Mesenchymal stem cell (in vitro differentiated cells and primary cell): Measurements from ENCODE around the gene OGFOD2. TPM values are rescaled to one million over a fixed set of nuclear protein-coding genes. Genes with fewer than 3 reads are reported as not detected.

Source experiments
- DNase-seq: peaks from one replicate; pipeline ENCODE4 v3.0.0-alpha.2; 2013
- H2AFZ ChIP-seq: one replicate; pipeline ENCODE4 v1.6.1; 2013; ENCODE audit warnings: low read depth, mild to moderate bottlenecking, control low read depth, inconsistent platforms, low read length, moderate library complexity
- H2AK5ac ChIP-seq: 2 replicates; pipeline ENCODE4 v1.6.1; 2013; ENCODE audit warnings: low read length, moderate library complexity, mild to moderate bottlenecking, inconsistent platforms; ENCODE audit not compliant: severe bottlenecking
- H2BK120ac ChIP-seq: one replicate; pipeline ENCODE4 v1.6.1; 2013; ENCODE audit warnings: low read depth, mild to moderate bottlenecking, inconsistent platforms, low read length, moderate library complexity
- H2BK12ac ChIP-seq, 2 experiments: one replicate each; pipeline ENCODE4 v1.6.1; 2013; ENCODE audit warnings: inconsistent platforms in 2 of 2, low read length in 2 of 2, mild to moderate bottlenecking in 2 of 2, moderate library complexity in 2 of 2, control low read depth in 1 of 2
- H2BK15ac ChIP-seq: one replicate; pipeline ENCODE4 v1.6.1; 2013; ENCODE audit warnings: mild to moderate bottlenecking, low read depth, inconsistent platforms; ENCODE audit not compliant: poor library complexity, severe bottlenecking
- H2BK5ac ChIP-seq: 2 replicates; pipeline ENCODE4 v1.6.1; 2013; ENCODE audit warnings: low read depth, mild to moderate bottlenecking, low read length, control low read depth, inconsistent platforms; ENCODE audit not compliant: poor library complexity, severe bottlenecking
- H3K14ac ChIP-seq, 2 experiments: one replicate each; pipeline ENCODE4 v1.6.1; 2013; ENCODE audit warnings: inconsistent platforms in 2 of 2, low read length in 2 of 2, control low read depth in 1 of 2, mild to moderate bottlenecking in 1 of 2, moderate library complexity in 1 of 2
- H3K18ac ChIP-seq, 2 experiments: one replicate each; pipeline ENCODE4 v1.6.1; 2013; ENCODE audit warnings: inconsistent platforms in 2 of 2, low read length in 2 of 2, control low read depth in 1 of 2, low read depth in 1 of 2, mild to moderate bottlenecking in 1 of 2
- H3K23ac ChIP-seq, 2 experiments: one replicate each; pipeline ENCODE4 v1.6.1; 2013; ENCODE audit warnings: inconsistent platforms in 2 of 2, low read length in 2 of 2, mild to moderate bottlenecking in 2 of 2, moderate library complexity in 2 of 2, control low read depth in 1 of 2
- H3K27ac ChIP-seq: 2 replicates; pipeline ENCODE4 v1.5.1; 2013; ENCODE audit warnings: mild to moderate bottlenecking, moderate library complexity, low read length, control low read depth, inconsistent platforms; ENCODE audit not compliant: poor library complexity, severe bottlenecking
- H3K27me3 ChIP-seq, 2 experiments: 2 replicates each; pipeline versions ENCODE4 v1.6.1 to v1.7.0; 2013; ENCODE audit warnings: low read length in 2 of 2, mild to moderate bottlenecking in 2 of 2, moderate library complexity in 2 of 2, control low read depth in 1 of 2, inconsistent platforms in 1 of 2; ENCODE audit not compliant: control insufficient read depth in 1 of 2, insufficient read depth in 1 of 2
- H3K36me3 ChIP-seq, 2 experiments: 2 replicates each; pipeline versions ENCODE4 v1.6.1 to v1.7.0; 2013; ENCODE audit warnings: low read length in 2 of 2, control low read depth in 1 of 2, inconsistent platforms in 1 of 2, low read depth in 1 of 2, mild to moderate bottlenecking in 1 of 2; ENCODE audit not compliant: insufficient read depth in 2 of 2, control insufficient read depth in 1 of 2
- H3K4ac ChIP-seq, 2 experiments: one replicate each; pipeline ENCODE4 v1.6.1; 2013; ENCODE audit warnings: inconsistent platforms in 2 of 2, low read length in 2 of 2, mild to moderate bottlenecking in 2 of 2, moderate library complexity in 2 of 2, control low read depth in 1 of 2, low read depth in 1 of 2
- H3K4me1 ChIP-seq: 2 replicates; pipeline ENCODE4 v1.6.1; 2013; ENCODE audit warnings: low read depth, low read length, control low read depth; ENCODE audit not compliant: control insufficient read depth, insufficient read depth
- H3K4me2 ChIP-seq: 2 replicates; pipeline ENCODE4 v1.6.1; 2013; ENCODE audit warnings: low read length, mild to moderate bottlenecking, inconsistent platforms; ENCODE audit not compliant: poor library complexity, severe bottlenecking
- H3K4me3 ChIP-seq, 2 experiments: 2 replicates each; pipeline versions ENCODE4 v1.5.1 to v1.7.0; 2013; ENCODE audit warnings: low read length in 2 of 2, mild to moderate bottlenecking in 2 of 2, control low read depth in 1 of 2, low read depth in 1 of 2; ENCODE audit not compliant: insufficient read depth in 1 of 2
- H3K79me1 ChIP-seq: replicated peaks from 2 replicates; pipeline ENCODE4 v1.6.1; 2013; ENCODE audit warnings: mild to moderate bottlenecking, control low read depth, low read length, inconsistent platforms; ENCODE audit not compliant: poor library complexity, severe bottlenecking
- H3K9ac ChIP-seq: 2 replicates; pipeline ENCODE4 v1.7.0; 2013; ENCODE audit warnings: mild to moderate bottlenecking, low read length, moderate library complexity
- H3K9me3 ChIP-seq: 2 replicates; pipeline ENCODE4 v1.7.0; 2013; ENCODE audit warnings: mild to moderate bottlenecking, low read length; ENCODE audit not compliant: control insufficient read depth
- H4K8ac ChIP-seq: one replicate; pipeline ENCODE4 v1.6.1; 2013; ENCODE audit warnings: inconsistent platforms, mild to moderate bottlenecking, low read length, moderate library complexity
- H4K91ac ChIP-seq: one replicate; pipeline ENCODE4 v1.6.1; 2013; ENCODE audit warnings: mild to moderate bottlenecking, low read length, inconsistent platforms
- WGBS: methylation state at CpG from one replicate; pipeline ENCODE4 v1.1.7; 2013; ENCODE audit warnings: mixed read lengths; 5-methylcytosine and 5-hydroxymethylcytosine counted together
- small RNA-seq: library from polyadenylated mRNA; stranded (forward); fragments of <200 nt; extraction: miRNeasy Mini kit (QIAGEN cat#:217004); gene quantifications from one replicate; pipeline ENCODE3, GENCODE V24; 2013; ENCODE audit warnings: low read depth

OGFOD2 gene

GRCh38 chr12:123028475-123028874, 53.4 kb downstream of the OGFOD2 start:
- no peak overlapping the region for H3K14ac ChIP-seq
- no peak overlapping the region for H3K27ac ChIP-seq
- H3K18ac ChIP-seq: no peak overlapping the region
- no peak overlapping the region for H3K4me2 ChIP-seq
- H2BK120ac ChIP-seq: no peak overlapping the region
- no peak overlapping the region for H3K4me3 ChIP-seq
- no peak for DNase-seq
- no peaks in the 10 kb centered on the region for H3K9me3 ChIP-seq
- peaks cover 30 to 43% of the 10 kb centered on the region in 2 experiments for H3K36me3 ChIP-seq
- no peak overlapping the region for H2BK5ac ChIP-seq
- WGBS: 97% methylated on average over 7 of the region's 7 CpGs
- no peak overlapping the region for H4K91ac ChIP-seq
- H3K23ac ChIP-seq: no peak overlapping the region
- H2AK5ac ChIP-seq: no peak overlapping the region
- peaks cover 2% of the 10 kb centered on the region for H3K79me1 ChIP-seq
- no peak overlapping the region for H2BK12ac ChIP-seq
- no peak overlapping the region for H2AFZ ChIP-seq
- no peaks in the 10 kb centered on the region for H3K27me3 ChIP-seq
- no peak overlapping the region for H3K9ac ChIP-seq
- H2BK15ac ChIP-seq: no peak overlapping the region
- H3K4ac ChIP-seq: no peak overlapping the region
- peaks cover 4% of the 10 kb centered on the region for H3K4me1 ChIP-seq
- H4K8ac ChIP-seq: no peak overlapping the region

DNA sequence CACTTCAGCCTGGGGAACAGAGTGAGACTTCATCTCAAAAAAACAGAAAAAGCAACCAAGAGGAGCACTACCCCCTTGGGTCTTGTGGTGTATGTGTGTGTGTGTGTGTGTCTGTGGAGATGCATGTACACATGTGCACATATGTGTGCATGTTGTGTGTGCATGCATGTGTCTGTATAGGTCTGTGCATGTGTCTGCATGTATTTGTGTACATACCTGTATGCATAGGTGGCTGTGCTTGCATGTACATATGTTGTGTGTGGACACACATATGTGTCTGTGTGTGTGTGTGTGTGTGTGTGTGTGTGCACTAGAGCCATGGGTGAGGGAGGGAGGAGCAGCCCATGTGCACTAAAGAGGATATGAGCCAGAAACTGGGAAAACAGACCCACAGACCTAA, 54.5 kb downstream of the OGFOD2 start:
- Histone ChIP-seq H3K14ac (no peak overlapping the region), H3K79me1 (peaks cover 2% of the 10 kb centered on the region), H3K4ac (no peak overlapping the region), H2AK5ac (no peak overlapping the region), H3K9me3 (no peaks in the 10 kb centered on the region), H3K27me3 (no peaks in the 10 kb centered on the region), H2BK120ac (no peak overlapping the region), H3K4me3 (no peak overlapping the region), H3K36me3 (peaks cover 33 to 50% of the 10 kb centered on the region in 2 experiments), H2BK5ac (no peak overlapping the region), H3K4me1 (peaks cover 4% of the 10 kb centered on the region), H3K23ac (no peak overlapping the region), H2BK15ac (no peak overlapping the region), H2AFZ (no peak overlapping the region), H3K18ac (no peak overlapping the region), H4K8ac (no peak overlapping the region), H3K4me2 (no peak overlapping the region), H2BK12ac (no peak overlapping the region), H3K9ac (no peak overlapping the region), H3K27ac (no peak overlapping the region), H4K91ac (no peak overlapping the region)
- DNase-seq: no peak

Small RNAs within 50 kb of the gene (small RNA-seq; reads per million reads assigned to genes)
- gene ARL6IP4: not detected
- gene MIR4304: not detected
